Ovary (tissue), 9 donors: Measurements from ENCODE around the gene ELK3. TPM values are rescaled to one million over a fixed set of nuclear protein-coding genes. Genes with fewer than 3 reads are reported as not detected.

Experiments used
- DNase-seq, 5 donors: peaks; one replicate each; pipeline ENCODE4 v3.0.0-alpha.2; 2019 to 2020
- H3K27ac ChIP-seq, 2 donors: fragments of 200-600 bp; one replicate each; pipeline versions ENCODE4 v1.5.1 to v1.8.0; 2019 to 2022
- H3K27me3 ChIP-seq: fragments of 200-600 bp; one replicate; pipeline ENCODE4 v1.8.0; 2022
- H3K36me3 ChIP-seq: fragments of 200-600 bp; sonication (generic); one replicate; pipeline ENCODE4 v1.5.1; 2019
- H3K4me1 ChIP-seq: one replicate; pipeline ENCODE4 v1.8.1; 2013; ENCODE audit warnings: mild to moderate bottlenecking, moderate library complexity; ENCODE audit not compliant: insufficient read depth
- H3K4me3 ChIP-seq: fragments of 200-600 bp; sonication (generic); one replicate; pipeline ENCODE4 v1.5.1; 2017
- H3K9me3 ChIP-seq, 2 donors: fragments of 200-600 bp in 1 of 2; sonication (generic) in 1 of 2; one replicate each; pipeline versions ENCODE4 v1.5.1 to v1.8.1; 2013 to 2019; ENCODE audit warnings: mild to moderate bottlenecking in 1 of 2, moderate library complexity in 1 of 2
- CTCF ChIP-seq, 3 donors: fragments of 450-650 bp in 2 of 3; fragments of 200-600 bp in 1 of 3; IDR thresholded peaks; one replicate each; pipeline versions ENCODE4 v1.5.1 to v1.8.0; 2016 to 2022; ENCODE audit warnings: antibody characterized with exemption in 3 of 3, mild to moderate bottlenecking in 1 of 3
- EP300 ChIP-seq: sonication (generic); formaldehyde crosslinking; IDR thresholded peaks from one replicate; pipeline ENCODE4 v1.6.1; 2017; ENCODE audit warnings: antibody characterized with exemption
- POLR2A ChIP-seq: fragments of 450-650 bp; IDR thresholded peaks from one replicate; pipeline ENCODE4 v1.6.1; 2017; ENCODE audit warnings: antibody characterized with exemption, mild to moderate bottlenecking, moderate library complexity
- WGBS, 3 donors: extraction: QIAGEN DNeasy Blood & Tissue Kit in 1 of 3; methylation state at CpG; one replicate each; pipeline versions ENCODE4 v1.1.5 to v1.1.7; 2013 to 2017; 5-methylcytosine and 5-hydroxymethylcytosine counted together
- intact Hi-C, 4 donors: fragments of 100-400 bp; cut with DNase I; formaldehyde crosslinking; loops; one replicate each; pipeline versions ENCODE4 v1.11.0 to v1.15.1; 2022 to 2023
- polyA plus RNA-seq, 2 donors: library from polyadenylated mRNA; stranded (reverse); fragments of 200-250 nt in 1 of 2; fragments of 350-450 nt in 1 of 2; fragmentation: Illumina TruSeq in 1 of 2; extraction: RNeasy Lipid Tissue Mini Kit (QIAGEN cat#74804) in 1 of 2; gene quantifications; one replicate each; pipeline ENCODE4 v1.2.3, GENCODE V29; 2013 to 2014
- total RNA-seq, 7 donors: library from RNA; depleted of rRNA in 2 of 7; stranded (reverse); fragments of >200 nt in 2 of 7; fragmentation: NEBNext Ultra II Directional in 3 of 7; extraction: Animal tissue kit (Norgen Biotek cat#: 25700) in 3 of 7; gene quantifications; one replicate each; pipeline versions ENCODE4 v1.1.0 to v1.2.4, GENCODE V29; 2016 to 2023
- donor health status: DM: no; HTN: no; CAD: no; lungs with moderate emphysema.
- donor health status: DM: no; HTN: no; CAD: no.
- donor health status: Bipolar disorder and iron deficiency.
- donor health status: DM: yes; HTN: yes; CAD: no.
- donor health status: DM: no; HTN: no; CAD: no.
- donor health status: DM: yes; HTN: yes; CAD: no.

The ELK3 gene
- total and polyA plus RNA-seq, 9 donors, result 11.5 to 25.9 (median 15.6) TPM

GRCh38 chr12:96197503-96198272 is 3.5 kb downstream of the ELK3 start:
- intact Hi-C loops, result loop anchor here in 1 of 4 donors (10.0 kb wide), 1 partner anchor 317 kb away; no protein-coding TSS in a partner anchor
- H3K27me3 ChIP-seq, result no peaks in the 10 kb centered on the region
- 30 to 38% (median 36%) methylated on average over 3 of the region's 3 CpGs for WGBS, 3 donors
- H3K4me1 ChIP-seq, result peaks cover 4% of the 10 kb centered on the region
- H3K4me3 ChIP-seq, result no peak overlapping the region
- H3K36me3 ChIP-seq, result no peaks in the 10 kb centered on the region
- no peak overlapping the region for H3K27ac ChIP-seq
- TF ChIP-seq CTCF (IDR thresholded peaks at IDR 0.05), result no peak
- no peak for TF ChIP-seq EP300
- no peak for TF ChIP-seq POLR2A
- no peaks in the 10 kb centered on the region for H3K9me3 ChIP-seq
- DNase-seq, result no peak

- TF ChIP-seq CTCF (IDR thresholded peaks at IDR 0.05) (no peak), POLR2A (no peak), EP300 (no peak)
- Histone ChIP-seq H3K4me3 (no peak overlapping the region), H3K9me3 (no peaks in the 10 kb centered on the region), H3K27ac (no peak overlapping the region), H3K27me3 (no peaks in the 10 kb centered on the region), H3K4me1 (peaks cover 4% of the 10 kb centered on the region), H3K36me3 (no peaks in the 10 kb centered on the region)
- no peak for DNase-seq
- intact Hi-C loops, result loop anchor here in 1 of 4 donors (10.0 kb wide), 1 partner anchor 316 kb away; no protein-coding TSS in a partner anchor
Measured at GRCh38 chr12:96198965-96199364, 4.8 kb downstream of the ELK3 start.

GRCh38 chr12:96199464-96199863 is 5.3 kb downstream of the ELK3 start:
- DNase-seq, result no peak
- no peaks in the 10 kb centered on the region for H3K9me3 ChIP-seq
- H3K36me3 ChIP-seq, result no peaks in the 10 kb centered on the region
- intact Hi-C loops, result loop anchor here in 1 of 4 donors (10.0 kb wide), 1 partner anchor 315 kb away; no protein-coding TSS in a partner anchor
- TF ChIP-seq EP300 (no peak), CTCF (IDR thresholded peaks at IDR 0.05) (no peak), POLR2A (no peak)
- H3K27ac ChIP-seq, result no peak overlapping the region
- no peak overlapping the region for H3K4me3 ChIP-seq
- no peaks in the 10 kb centered on the region for H3K27me3 ChIP-seq
- H3K4me1 ChIP-seq, result peaks cover 4% of the 10 kb centered on the region

- DNase-seq, result no peak
Measured at GRCh38 chr12:96201272-96202227, 7.4 kb downstream of the ELK3 start.

More at GRCh38 chr12:96201272-96202227, 7.4 kb downstream of the ELK3 start:
- TF ChIP-seq POLR2A (no peak), EP300 (no peak), CTCF (IDR thresholded peaks at IDR 0.05) (no peak)
- 87 to 94% (median 92%) methylated on average over 6 of the region's 6 CpGs for WGBS, 3 donors
- intact Hi-C loops, result loop anchor here in 1 of 4 donors (10.0 kb wide), 1 partner anchor 313 kb away; no protein-coding TSS in a partner anchor
- no peaks in the 10 kb centered on the region for H3K4me1 ChIP-seq
- no peaks in the 10 kb centered on the region for H3K27me3 ChIP-seq
- no peak overlapping the region for H3K4me3 ChIP-seq
- H3K36me3 ChIP-seq, result no peaks in the 10 kb centered on the region
- no peak overlapping the region for H3K27ac ChIP-seq
- H3K9me3 ChIP-seq, result no peaks in the 10 kb centered on the region
